PFSK-1 (cell line): ENCODE data around the gene SLC25A51.

Experiments
- FOXP2 ChIP-seq: optimal IDR thresholded peaks from 2 replicates; pipeline ENCODE3; 2011; ENCODE audit warnings: borderline replicate concordance, control low read depth, inconsistent platforms; ENCODE audit not compliant: insufficient read depth; ENCODE audit errors: extremely low read length, extremely low read depth
- POLR2AphosphoS5 ChIP-seq: IDR thresholded peaks from 2 replicates; pipeline ENCODE4 v1.6.1; 2012; ENCODE audit warnings: low read depth, mild to moderate bottlenecking, control low read depth, low read length, moderate library complexity
- REST ChIP-seq, 2 experiments: IDR thresholded peaks; 2 replicates each; pipeline versions ENCODE4 v1.6.1 to v1.8.0; 2011 to 2012; ENCODE audit warnings: low read depth in 2 of 2, low read length in 2 of 2, control low read depth in 1 of 2, inconsistent platforms in 1 of 2, mild to moderate bottlenecking in 1 of 2, moderate library complexity in 1 of 2; ENCODE audit not compliant: insufficient read depth in 1 of 2
- SIN3A ChIP-seq: IDR thresholded peaks from 2 replicates; pipeline ENCODE4 v1.6.1; 2012; ENCODE audit warnings: mild to moderate bottlenecking, low read length, moderate library complexity, borderline replicate concordance; ENCODE audit not compliant: insufficient read depth
- TAF1 ChIP-seq: IDR thresholded peaks from 2 replicates; pipeline ENCODE4 v1.6.1; 2012; ENCODE audit warnings: low read length, control low read depth, borderline replicate concordance; ENCODE audit not compliant: insufficient read depth

SLC25A51 gene

GRCh38 chr9:37926737-37927118 is 22.8 kb upstream of the SLC25A51 start:
- TF ChIP-seq FOXP2, result no peak
- no peak for TF ChIP-seq TAF1
- TF ChIP-seq REST (IDR thresholded peaks at IDR 0.05; ENCODE audit: insufficient read depth in 1 of 2, low read depth in 2 of 2, low read length in 2 of 2), result no peak
- TF ChIP-seq SIN3A, result no peak
- no peak for TF ChIP-seq POLR2AphosphoS5

GRCh38 chr9:37925786-37926736 is 22.1 kb upstream of the SLC25A51 start:
- TF ChIP-seq SIN3A (no peak), POLR2AphosphoS5 (no peak), REST (IDR thresholded peaks at IDR 0.05; ENCODE audit: insufficient read depth in 1 of 2, low read depth in 2 of 2, low read length in 2 of 2) (no peak), FOXP2 (no peak), TAF1 (no peak)

- TF ChIP-seq SIN3A (no peak), REST (IDR thresholded peaks at IDR 0.05; ENCODE audit: insufficient read depth in 1 of 2, low read depth in 2 of 2, low read length in 2 of 2) (no peak), POLR2AphosphoS5 (no peak)
Measured at GRCh38 chr9:37925006-37925405, 21.1 kb upstream of the SLC25A51 start.

- TF ChIP-seq REST (IDR thresholded peaks at IDR 0.05; ENCODE audit: insufficient read depth in 1 of 2, low read depth in 2 of 2, low read length in 2 of 2) (no peak), FOXP2 (no peak)
Measured at GRCh38 chr9:37924538-37924937, 20.6 kb upstream of the SLC25A51 start.

- no peak for TF ChIP-seq REST (IDR thresholded peaks at IDR 0.05; ENCODE audit: insufficient read depth in 1 of 2, low read depth in 2 of 2, low read length in 2 of 2)
- no peak for TF ChIP-seq TAF1
- TF ChIP-seq POLR2AphosphoS5, result no peak
- no peak for TF ChIP-seq FOXP2
- no peak for TF ChIP-seq SIN3A
Measured at GRCh38 chr9:37923796-37924427, 20.0 kb upstream of the SLC25A51 start.
